CD4-positive, alpha-beta memory T cell (primary cell): ENCODE results near the gene SERPINB6. TPM values are rescaled to one million over a fixed set of nuclear protein-coding genes. Genes with fewer than 3 reads are reported as not detected.

Source experiments
- CTCF ChIA-PET: fragments of 350-600 bp; sonication (Branson Sonifier 250); formaldehyde crosslinking; loops from one replicate; lab custom pipeline; 2021; ENCODE audit warnings: inconsistent platforms; ENCODE audit not compliant: partially characterized antibody; lab: Charles Lee
- POLR2A ChIA-PET: fragments of 350-600 bp; sonication (Branson Sonifier 250); formaldehyde crosslinking; loops from one replicate; lab custom pipeline; 2021; ENCODE audit not compliant: partially characterized antibody; lab: Charles Lee
- DNase-seq, 5 donors: peaks; one replicate each; pipeline versions ENCODE4 v3.0.0 to v3.0.0-alpha.2; 2020 to 2022; ENCODE audit warnings: mixed read lengths in 1 of 5
- H3K27ac ChIP-seq: one replicate; pipeline ENCODE4 v1.7.0; 2013; ENCODE audit warnings: low read depth, low read length
- H3K27me3 ChIP-seq: 2 replicates; pipeline ENCODE4 v1.7.0; 2013; ENCODE audit warnings: mild to moderate bottlenecking, low read length, moderate library complexity; ENCODE audit not compliant: insufficient read depth
- H3K36me3 ChIP-seq: 2 replicates; pipeline ENCODE4 v1.7.0; 2013; ENCODE audit warnings: mild to moderate bottlenecking, low read length, moderate library complexity; ENCODE audit not compliant: insufficient read depth
- H3K4me1 ChIP-seq: 2 replicates; pipeline ENCODE4 v1.7.0; 2013; ENCODE audit warnings: mild to moderate bottlenecking, low read length, moderate library complexity; ENCODE audit not compliant: insufficient read depth
- H3K4me3 ChIP-seq, 2 donors: one replicate each; pipeline ENCODE4 v1.7.0; 2013; ENCODE audit warnings: low read length in 2 of 2, mild to moderate bottlenecking in 1 of 2
- H3K9me3 ChIP-seq, 2 donors: one replicate each; pipeline ENCODE4 v1.7.0; 2013; ENCODE audit warnings: low read length in 2 of 2, control low read depth in 1 of 2; ENCODE audit not compliant: control insufficient read depth in 1 of 2
- H3K27ac Mint-ChIP-seq, 7 donors: one replicate each; pipeline ENCODE4 v1.8.0; 2020 to 2021; ENCODE audit warnings: mixed read lengths in 7 of 7, mild to moderate bottlenecking in 6 of 7, inconsistent platforms in 3 of 7, moderate library complexity in 3 of 7
- H3K27me3 Mint-ChIP-seq, 2 donors: one replicate each; pipeline ENCODE4 v1.8.0; 2020 to 2021; ENCODE audit warnings: mixed read lengths in 2 of 2
- H3K36me3 Mint-ChIP-seq, 2 donors: one replicate each; pipeline ENCODE4 v1.8.0; 2020 to 2021; ENCODE audit warnings: mixed read lengths in 2 of 2, inconsistent platforms in 1 of 2, mild to moderate bottlenecking in 1 of 2
- H3K4me1 Mint-ChIP-seq, 4 donors: one replicate each; pipeline ENCODE4 v1.8.0; 2020 to 2021; ENCODE audit warnings: mixed read lengths in 4 of 4, mild to moderate bottlenecking in 1 of 4
- H3K4me3 Mint-ChIP-seq, 8 donors: one replicate each; pipeline ENCODE4 v1.8.0; 2020 to 2021; ENCODE audit warnings: mixed read lengths in 8 of 8, mild to moderate bottlenecking in 7 of 8, moderate library complexity in 6 of 8, inconsistent platforms in 3 of 8
- H3K9me3 Mint-ChIP-seq, 8 donors: one replicate each; pipeline ENCODE4 v1.8.0; 2020 to 2021; ENCODE audit warnings: mixed read lengths in 8 of 8, mild to moderate bottlenecking in 5 of 8, inconsistent platforms in 3 of 8, moderate library complexity in 1 of 8
- intact Hi-C: fragments of 100-400 bp; cut with micrococcal nuclease; formaldehyde crosslinking; loops from one replicate; pipeline ENCODE4 v1.15.1; 2023
- polyA plus RNA-seq, 2 donors: library from polyadenylated mRNA; unstranded; fragments of 300-500 nt; fragmentation: Illumina TruSeq; gene quantifications; one replicate each; pipeline ENCODE4 v1.2.3, GENCODE V29; 2021
- total RNA-seq, 2 experiments: library from RNA; stranded (reverse); gene quantifications; one replicate each; pipeline ENCODE4 v1.2.3, GENCODE V29; 2021

The SERPINB6 gene
- total and polyA plus RNA-seq, 4 experiments from 2014 or later: 41.2 to 58.0 (median 44.5) TPM

- H3K9me3 ChIP-seq: no peaks in the 10 kb centered on the region
- no peak for DNase-seq
- no peak overlapping the region for H3K4me3 ChIP-seq
- H3K4me1 ChIP-seq: peaks cover 23% of the 10 kb centered on the region
- no peaks in the 10 kb centered on the region for H3K9me3 Mint-ChIP-seq
- peaks cover 0 to 2% of the 10 kb centered on the region in 2 donors for H3K27me3 Mint-ChIP-seq
- H3K36me3 Mint-ChIP-seq: peaks cover 0 to 2% of the 10 kb centered on the region in 2 donors
- no peaks in the 10 kb centered on the region for H3K27me3 ChIP-seq
- ChIA-PET CTCF (interaction anchor here (2.0 kb wide), 1 partner anchor 123 kb away, joined by 4 read pairs; no protein-coding TSS in a partner anchor), POLR2A (interaction anchor here (0.6 kb wide), 1 partner anchor 22 kb away, joined by 3 read pairs; no protein-coding TSS in a partner anchor)
- peaks cover 27 to 53% (median 32%) of the 10 kb centered on the region in 4 donors for H3K4me1 Mint-ChIP-seq
- H3K4me3 Mint-ChIP-seq: peak overlapping the region in 2 of 8 donors; percentile 43
- H3K27ac Mint-ChIP-seq: peak overlapping the region in 4 of 7 donors; percentile 8 to 24 (median 18)
- H3K36me3 ChIP-seq: no peaks in the 10 kb centered on the region
- no peak overlapping the region for H3K27ac ChIP-seq
- intact Hi-C loops: no loop called here
Observed at GRCh38 chr6:2968600-2969135, 2.7 kb downstream of the SERPINB6 start.

- POLR2A ChIA-PET: no interaction called here
- no peaks in the 10 kb centered on the region for H3K36me3 ChIP-seq
- Mint-ChIP-seq H3K9me3 (no peaks in the 10 kb centered on the region), H3K4me3 (peak overlapping the region in 2 of 8 donors; percentile 40 to 52), H3K36me3 (peaks cover 0 to 2% of the 10 kb centered on the region in 2 donors), H3K4me1 (peaks cover 26 to 58% (median 33%) of the 10 kb centered on the region in 4 donors), H3K27me3 (peaks cover 0 to 2% of the 10 kb centered on the region in 2 donors), H3K27ac (peak overlapping the region in 1 of 7 donors; percentile 41)
- no peak for DNase-seq
- peaks cover 23% of the 10 kb centered on the region for H3K4me1 ChIP-seq
- H3K27ac ChIP-seq: no peak overlapping the region
- H3K27me3 ChIP-seq: no peaks in the 10 kb centered on the region
- no peak overlapping the region for H3K4me3 ChIP-seq
- intact Hi-C loops: no loop called here
- no peaks in the 10 kb centered on the region for H3K9me3 ChIP-seq
- CTCF ChIA-PET: interaction anchor here (2.0 kb wide), 1 partner anchor 122 kb away, joined by 4 read pairs; no protein-coding TSS in a partner anchor
Observed at GRCh38 chr6:2967936-2968335, 3.4 kb downstream of the SERPINB6 start.

- Histone ChIP-seq H3K4me1 (peaks cover 23% of the 10 kb centered on the region), H3K4me3 (no peak overlapping the region), H3K36me3 (no peaks in the 10 kb centered on the region), H3K27ac (no peak overlapping the region), H3K9me3 (no peaks in the 10 kb centered on the region), H3K27me3 (no peaks in the 10 kb centered on the region)
- intact Hi-C loops: no loop called here
- Mint-ChIP-seq H3K4me3 (no peak overlapping the region), H3K9me3 (no peaks in the 10 kb centered on the region), H3K4me1 (peaks cover 17 to 49% (median 23%) of the 10 kb centered on the region in 4 donors), H3K27ac (no peak overlapping the region), H3K27me3 (no peaks in the 10 kb centered on the region), H3K36me3 (peaks cover 0 to 2% of the 10 kb centered on the region in 2 donors)
- no peak for DNase-seq
- ChIA-PET POLR2A (interaction anchor here (0.8 to 1.6 kb wide), 3 partner anchors 9 to 24 kb away, joined by 3 to 6 read pairs (median 4); no protein-coding TSS in a partner anchor), CTCF (interaction anchor here (1.2 to 2.2 kb wide), 3 partner anchors 14 to 24 kb away, joined by 3 to 7 read pairs (median 3); no protein-coding TSS in a partner anchor)
Observed at GRCh38 chr6:2966347-2966746, 5.0 kb downstream of the SERPINB6 start.

DNA sequence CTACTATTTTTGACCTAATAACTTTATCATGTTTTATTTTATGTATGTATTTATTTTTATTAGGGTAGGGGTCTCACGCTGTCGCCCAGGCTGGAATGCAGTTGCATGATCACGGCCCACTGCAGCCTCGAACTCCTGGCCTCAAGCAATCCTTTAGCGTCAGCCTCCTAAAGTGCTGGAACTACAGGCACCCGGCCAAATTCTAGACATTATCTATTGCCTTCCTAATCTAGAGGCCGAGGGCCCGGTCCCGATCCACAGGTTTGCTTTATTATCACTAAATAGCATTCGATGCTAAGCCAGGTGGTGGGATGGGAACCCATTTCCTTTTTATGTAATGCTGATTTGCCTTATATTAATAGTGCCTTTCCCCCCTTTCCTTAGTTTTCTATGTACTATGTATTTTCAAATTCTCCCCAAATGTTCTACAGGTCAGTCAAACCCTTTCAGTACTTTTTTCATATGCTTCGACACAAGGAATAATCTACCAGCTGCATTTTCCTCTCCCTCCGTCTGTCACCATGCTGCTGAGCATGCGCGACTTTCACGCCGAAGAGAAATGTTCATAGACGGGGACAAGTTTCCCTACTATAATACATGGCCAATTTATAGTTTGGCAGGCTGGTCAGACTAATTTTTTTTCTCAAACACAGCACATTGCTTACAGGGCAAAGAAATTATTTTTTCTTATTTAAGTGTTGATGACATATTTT, 6.4 kb downstream of the SERPINB6 start:
- H3K4me3 Mint-ChIP-seq: no peak overlapping the region

DNA sequence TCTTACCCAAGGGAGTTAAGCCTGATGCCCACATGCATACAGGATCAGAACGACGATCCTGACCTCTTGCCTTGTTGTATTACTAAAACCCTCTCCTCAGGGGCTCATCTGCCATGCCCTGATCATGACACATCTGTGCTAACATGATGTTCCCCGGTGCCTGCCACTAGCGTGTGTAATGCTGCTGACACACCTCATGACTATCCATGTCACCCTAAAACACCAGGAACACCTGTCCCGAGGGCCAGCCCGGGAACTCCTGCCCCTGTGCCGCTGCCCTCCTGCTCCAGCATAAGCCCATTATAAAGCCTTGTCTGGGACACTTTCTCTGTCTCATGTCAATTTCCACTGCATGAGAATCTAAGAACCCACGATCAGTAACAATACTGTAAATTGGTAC, 7.6 kb downstream of the SERPINB6 start:
- POLR2A ChIA-PET: no interaction called here
- Mint-ChIP-seq H3K4me1 (peaks cover 4 to 39% (median 16%) of the 10 kb centered on the region in 4 donors), H3K36me3 (no peaks in the 10 kb centered on the region), H3K27ac (peak overlapping the region in 1 of 7 donors; percentile 54), H3K27me3 (no peaks in the 10 kb centered on the region), H3K9me3 (no peaks in the 10 kb centered on the region), H3K4me3 (no peak overlapping the region)
- Histone ChIP-seq H3K27ac (no peak overlapping the region), H3K4me3 (no peak overlapping the region), H3K9me3 (no peaks in the 10 kb centered on the region), H3K4me1 (peaks cover 12% of the 10 kb centered on the region), H3K27me3 (no peaks in the 10 kb centered on the region), H3K36me3 (no peaks in the 10 kb centered on the region)
- DNase-seq: no peak
- CTCF ChIA-PET: no interaction called here
- intact Hi-C loops: no loop called here

More for the DNA sequence above, 6.4 kb downstream of the SERPINB6 start:
- Histone ChIP-seq H3K27ac (no peak overlapping the region), H3K36me3 (no peaks in the 10 kb centered on the region), H3K27me3 (no peaks in the 10 kb centered on the region), H3K9me3 (no peaks in the 10 kb centered on the region), H3K4me1 (peaks cover 14% of the 10 kb centered on the region), H3K4me3 (no peak overlapping the region)
- Mint-ChIP-seq H3K9me3 (no peaks in the 10 kb centered on the region), H3K4me1 (peaks cover 8 to 40% (median 19%) of the 10 kb centered on the region in 4 donors), H3K27ac (no peak overlapping the region), H3K36me3 (no peaks in the 10 kb centered on the region), H3K27me3 (no peaks in the 10 kb centered on the region)
- ChIA-PET CTCF (interaction anchor here (1.6 to 2.2 kb wide), 2 partner anchors 13 to 26 kb away, joined by 3 to 7 read pairs; no protein-coding TSS in a partner anchor), POLR2A (interaction anchor here (1.5 to 1.6 kb wide), 2 partner anchors 23 to 25 kb away, joined by 4 to 6 read pairs; no protein-coding TSS in a partner anchor)
- intact Hi-C loops: no loop called here
- no peak for DNase-seq

GRCh38 chr6:2962636-2963035, 8.7 kb downstream of the SERPINB6 start:
- Mint-ChIP-seq H3K36me3 (no peaks in the 10 kb centered on the region), H3K4me3 (no peak overlapping the region), H3K9me3 (no peaks in the 10 kb centered on the region), H3K27ac (peak overlapping the region in 1 of 7 donors; percentile 10), H3K27me3 (no peaks in the 10 kb centered on the region), H3K4me1 (peaks cover 4 to 30% (median 13%) of the 10 kb centered on the region in 4 donors)
- POLR2A ChIA-PET: no interaction called here
- CTCF ChIA-PET: no interaction called here
- no peaks in the 10 kb centered on the region for H3K9me3 ChIP-seq
- DNase-seq: no peak
- intact Hi-C loops: no loop called here
- no peak overlapping the region for H3K27ac ChIP-seq
- no peaks in the 10 kb centered on the region for H3K36me3 ChIP-seq
- no peaks in the 10 kb centered on the region for H3K27me3 ChIP-seq
- peaks cover 12% of the 10 kb centered on the region for H3K4me1 ChIP-seq
- H3K4me3 ChIP-seq: no peak overlapping the region

GRCh38 chr6:2962004-2962403, 9.4 kb downstream of the SERPINB6 start:
- H3K27me3 Mint-ChIP-seq: no peaks in the 10 kb centered on the region
- H3K27ac Mint-ChIP-seq: peak overlapping the region in 1 of 7 donors; percentile 35
- POLR2A ChIA-PET: no interaction called here
- intact Hi-C loops: no loop called here
- no peaks in the 10 kb centered on the region for H3K36me3 ChIP-seq
- H3K4me1 ChIP-seq: peaks cover 10% of the 10 kb centered on the region
- no peaks in the 10 kb centered on the region for H3K27me3 ChIP-seq
- no peak overlapping the region for H3K27ac ChIP-seq
- H3K4me3 ChIP-seq: no peak overlapping the region
- H3K4me1 Mint-ChIP-seq: peaks cover 4 to 24% (median 8%) of the 10 kb centered on the region in 4 donors
- DNase-seq: no peak
- no peak overlapping the region for H3K4me3 Mint-ChIP-seq
- no peaks in the 10 kb centered on the region for H3K9me3 ChIP-seq
- peaks cover 0 to 4% of the 10 kb centered on the region in 2 donors for H3K36me3 Mint-ChIP-seq
- H3K9me3 Mint-ChIP-seq: no peaks in the 10 kb centered on the region
- CTCF ChIA-PET: no interaction called here
